Neural cell (in vitro differentiated cells): ENCODE data around the gene ALPI. TPM values are rescaled to one million over a fixed set of nuclear protein-coding genes. Genes with fewer than 3 reads are reported as not detected.

Source experiments
- H2AFZ ChIP-seq: fragments of 200-600, 300-800 bp; sonication (generic), shearing (Covaris generic); 2 replicates; pipeline ENCODE4 v1.6.0; 2014; ENCODE audit warnings: low read depth, mild to moderate bottlenecking, antibody characterized with exemption, low read length, moderate library complexity
- H3F3A ChIP-seq: fragments of 200-600 bp; shearing (Covaris generic); 2 replicates; pipeline ENCODE4 v1.6.1; 2016; ENCODE audit warnings: mild to moderate bottlenecking, moderate library complexity, mixed read lengths, antibody characterized with exemption, low read length; ENCODE audit not compliant: insufficient read depth, poor library complexity, severe bottlenecking
- H3K27ac ChIP-seq: fragments of 200-600, 300-800 bp; sonication (generic), shearing (Covaris generic); 2 replicates; pipeline ENCODE4 v1.5.1; 2014; ENCODE audit warnings: mild to moderate bottlenecking, low read length, moderate library complexity
- H3K27me3 ChIP-seq: fragments of 300-800, 200-600 bp; sonication (generic), shearing (Covaris generic); 2 replicates; pipeline ENCODE4 v1.6.0; 2014; ENCODE audit warnings: mild to moderate bottlenecking, low read depth, low read length, moderate library complexity; ENCODE audit not compliant: insufficient read depth
- H3K36me3 ChIP-seq: fragments of 300-800, 200-600 bp; sonication (generic), shearing (Covaris generic); 2 replicates; pipeline ENCODE4 v1.5.1; 2014; ENCODE audit warnings: mild to moderate bottlenecking, antibody characterized with exemption, low read length, moderate library complexity; ENCODE audit not compliant: insufficient read depth
- H3K4me2 ChIP-seq: fragments of 300-800, 200-600 bp; sonication (generic), shearing (Covaris generic); 2 replicates; pipeline ENCODE4 v1.6.0; 2014; ENCODE audit warnings: mild to moderate bottlenecking, low read length
- H3K4me3 ChIP-seq: fragments of 300-800, 200-600 bp; sonication (generic), shearing (Covaris generic); 2 replicates; pipeline ENCODE4 v1.5.1; 2014; ENCODE audit warnings: mild to moderate bottlenecking, low read length, moderate library complexity
- H3K79me2 ChIP-seq: fragments of 200-600 bp; shearing (Covaris generic); replicated peaks from 2 replicates; pipeline ENCODE4 v1.6.0; 2014; ENCODE audit warnings: mild to moderate bottlenecking, low read length, moderate library complexity; ENCODE audit not compliant: insufficient read depth
- H3K9ac ChIP-seq: fragments of 300-800, 200-600 bp; sonication (generic), shearing (Covaris generic); 2 replicates; pipeline ENCODE4 v1.6.1; 2016; ENCODE audit warnings: mild to moderate bottlenecking, low read length, mixed read lengths
- H3K9me2 ChIP-seq: fragments of 200-600 bp; shearing (Covaris generic); 2 replicates; pipeline ENCODE4 v1.6.1; 2016; ENCODE audit warnings: mild to moderate bottlenecking, low read length, mixed read lengths; ENCODE audit not compliant: insufficient read depth
- H3K9me3 ChIP-seq: fragments of 200-600, 300-800 bp; sonication (generic), shearing (Covaris generic); 2 replicates; pipeline ENCODE4 v1.6.1; 2016; ENCODE audit warnings: mild to moderate bottlenecking, mixed run types, low read length, moderate library complexity, mixed read lengths
- H4K20me1 ChIP-seq: fragments of 200-600 bp; shearing (Covaris generic); 2 replicates; pipeline ENCODE4 v1.6.1; 2016; ENCODE audit warnings: mild to moderate bottlenecking, mixed run types; ENCODE audit not compliant: insufficient read depth
- EP300 ChIP-seq: fragments of 450-650 bp; conservative IDR thresholded peaks from 2 replicates; pipeline ENCODE4 v1.6.1; 2014; ENCODE audit warnings: antibody characterized with exemption, mild to moderate bottlenecking, moderate library complexity; ENCODE audit not compliant: poor library complexity, severe bottlenecking
- EZH2 ChIP-seq: fragments of 200-600, 300-800 bp; shearing (Covaris generic), sonication (generic); IDR thresholded peaks from 2 replicates; pipeline ENCODE4 v1.6.1; 2014; ENCODE audit warnings: antibody characterized with exemption, low read length, borderline replicate concordance, mild to moderate bottlenecking; ENCODE audit not compliant: insufficient read depth, poor library complexity, severe bottlenecking
- MXI1 ChIP-seq: fragments of 450-650 bp; conservative IDR thresholded peaks from 2 replicates; pipeline ENCODE4 v1.6.1; 2014; ENCODE audit warnings: antibody characterized with exemption, mild to moderate bottlenecking; ENCODE audit not compliant: poor library complexity, severe bottlenecking
- POLR2AphosphoS5 ChIP-seq: IDR thresholded peaks from 2 replicates; pipeline ENCODE4 v1.6.1; 2012
- RAD21 ChIP-seq: fragments of 450-650 bp; conservative IDR thresholded peaks from 2 replicates; pipeline ENCODE4 v1.6.1; 2014; ENCODE audit warnings: antibody characterized with exemption, mild to moderate bottlenecking, moderate library complexity
- SMC3 ChIP-seq: fragments of 450-650 bp; conservative IDR thresholded peaks from 2 replicates; pipeline ENCODE4 v1.6.1; 2014; ENCODE audit warnings: antibody characterized with exemption, mild to moderate bottlenecking, moderate library complexity; ENCODE audit not compliant: poor library complexity
- TAF1 ChIP-seq: IDR thresholded peaks from 2 replicates; pipeline ENCODE4 v1.6.1; 2012; ENCODE audit warnings: low read depth
- polyA plus RNA-seq: library from polyadenylated mRNA; depleted of rRNA; stranded (reverse); fragments of >200 nt; gene quantifications from 2 replicates; pipeline ENCODE4 v1.2.3, GENCODE V29; 2014
- TF ChIP-seq, protein P1 (sequence below): IDR thresholded peaks from 2 replicates; pipeline ENCODE4 v1.6.1; 2012; ENCODE audit warnings: borderline replicate concordance
- TF ChIP-seq, protein P2 (sequence below): fragments of 450-650 bp; IDR thresholded peaks from 2 replicates; pipeline ENCODE4 v1.5.1; 2014; ENCODE audit warnings: antibody characterized with exemption, mild to moderate bottlenecking, moderate library complexity; ENCODE audit not compliant: poor library complexity, severe bottlenecking

The ALPI gene
- polyA plus RNA-seq, 1 donor from 2014 or later = not detected

DNA sequence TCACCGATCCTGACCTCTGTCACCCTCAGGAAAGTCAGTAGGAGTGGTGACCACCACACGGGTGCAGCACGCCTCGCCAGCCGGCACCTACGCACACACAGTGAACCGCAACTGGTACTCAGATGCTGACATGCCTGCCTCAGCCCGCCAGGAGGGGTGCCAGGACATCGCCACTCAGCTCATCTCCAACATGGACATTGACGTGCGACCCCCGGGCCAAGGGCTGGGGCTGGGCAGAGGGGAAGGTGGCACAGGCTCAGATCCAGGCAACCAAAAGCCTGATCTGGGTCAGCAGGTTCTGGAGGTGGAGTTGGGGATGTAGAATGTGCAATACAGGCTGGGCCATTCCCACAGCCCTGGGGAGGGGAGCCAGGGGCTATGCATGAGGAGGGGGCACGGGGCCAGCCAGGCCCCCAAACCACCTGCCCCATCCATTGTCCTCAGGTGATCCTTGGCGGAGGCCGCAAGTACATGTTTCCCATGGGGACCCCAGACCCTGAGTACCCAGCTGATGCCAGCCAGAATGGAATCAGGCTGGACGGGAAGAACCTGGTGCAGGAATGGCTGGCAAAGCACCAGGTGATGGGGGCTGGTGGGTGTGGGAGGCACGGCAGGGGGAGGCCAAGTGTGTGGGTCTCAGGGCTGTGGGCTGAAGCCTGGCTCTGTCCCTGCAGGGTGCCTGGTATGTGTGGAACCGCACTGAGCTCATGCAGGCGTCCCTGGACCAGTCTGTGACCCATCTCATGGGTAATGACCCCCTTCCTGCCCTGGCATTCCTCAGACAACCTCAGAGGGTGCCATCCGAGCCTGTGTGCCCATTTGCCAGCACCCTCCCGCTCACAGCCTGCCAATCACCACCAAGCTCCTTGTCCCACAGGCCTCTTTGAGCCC lies 1.4 kb downstream of the ALPI start:
- H3K9me3 ChIP-seq = no peaks in the 10 kb centered on the region
- no peak overlapping the region for H3K4me2 ChIP-seq
- no peaks in the 10 kb centered on the region for H3F3A ChIP-seq
- no peak overlapping the region for H3K27ac ChIP-seq
- H3K9ac ChIP-seq = no peak overlapping the region
- H3K79me2 ChIP-seq = no peaks in the 10 kb centered on the region
- H3K36me3 ChIP-seq = no peaks in the 10 kb centered on the region
- no peaks in the 10 kb centered on the region for H3K9me2 ChIP-seq
- no peak for TF ChIP-seq MXI1
- no peak for TF ChIP-seq EZH2
- TF ChIP-seq RAD21 = no peak
- no peak for TF ChIP-seq POLR2AphosphoS5
- TF ChIP-seq SMC3 = no peak
- no peak for TF ChIP-seq EP300
- no peak for TF ChIP-seq TAF1
- TF ChIP-seq, protein P1, sequence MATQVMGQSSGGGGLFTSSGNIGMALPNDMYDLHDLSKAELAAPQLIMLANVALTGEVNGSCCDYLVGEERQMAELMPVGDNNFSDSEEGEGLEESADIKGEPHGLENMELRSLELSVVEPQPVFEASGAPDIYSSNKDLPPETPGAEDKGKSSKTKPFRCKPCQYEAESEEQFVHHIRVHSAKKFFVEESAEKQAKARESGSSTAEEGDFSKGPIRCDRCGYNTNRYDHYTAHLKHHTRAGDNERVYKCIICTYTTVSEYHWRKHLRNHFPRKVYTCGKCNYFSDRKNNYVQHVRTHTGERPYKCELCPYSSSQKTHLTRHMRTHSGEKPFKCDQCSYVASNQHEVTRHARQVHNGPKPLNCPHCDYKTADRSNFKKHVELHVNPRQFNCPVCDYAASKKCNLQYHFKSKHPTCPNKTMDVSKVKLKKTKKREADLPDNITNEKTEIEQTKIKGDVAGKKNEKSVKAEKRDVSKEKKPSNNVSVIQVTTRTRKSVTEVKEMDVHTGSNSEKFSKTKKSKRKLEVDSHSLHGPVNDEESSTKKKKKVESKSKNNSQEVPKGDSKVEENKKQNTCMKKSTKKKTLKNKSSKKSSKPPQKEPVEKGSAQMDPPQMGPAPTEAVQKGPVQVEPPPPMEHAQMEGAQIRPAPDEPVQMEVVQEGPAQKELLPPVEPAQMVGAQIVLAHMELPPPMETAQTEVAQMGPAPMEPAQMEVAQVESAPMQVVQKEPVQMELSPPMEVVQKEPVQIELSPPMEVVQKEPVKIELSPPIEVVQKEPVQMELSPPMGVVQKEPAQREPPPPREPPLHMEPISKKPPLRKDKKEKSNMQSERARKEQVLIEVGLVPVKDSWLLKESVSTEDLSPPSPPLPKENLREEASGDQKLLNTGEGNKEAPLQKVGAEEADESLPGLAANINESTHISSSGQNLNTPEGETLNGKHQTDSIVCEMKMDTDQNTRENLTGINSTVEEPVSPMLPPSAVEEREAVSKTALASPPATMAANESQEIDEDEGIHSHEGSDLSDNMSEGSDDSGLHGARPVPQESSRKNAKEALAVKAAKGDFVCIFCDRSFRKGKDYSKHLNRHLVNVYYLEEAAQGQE = no peak
- TF ChIP-seq, protein P2, sequence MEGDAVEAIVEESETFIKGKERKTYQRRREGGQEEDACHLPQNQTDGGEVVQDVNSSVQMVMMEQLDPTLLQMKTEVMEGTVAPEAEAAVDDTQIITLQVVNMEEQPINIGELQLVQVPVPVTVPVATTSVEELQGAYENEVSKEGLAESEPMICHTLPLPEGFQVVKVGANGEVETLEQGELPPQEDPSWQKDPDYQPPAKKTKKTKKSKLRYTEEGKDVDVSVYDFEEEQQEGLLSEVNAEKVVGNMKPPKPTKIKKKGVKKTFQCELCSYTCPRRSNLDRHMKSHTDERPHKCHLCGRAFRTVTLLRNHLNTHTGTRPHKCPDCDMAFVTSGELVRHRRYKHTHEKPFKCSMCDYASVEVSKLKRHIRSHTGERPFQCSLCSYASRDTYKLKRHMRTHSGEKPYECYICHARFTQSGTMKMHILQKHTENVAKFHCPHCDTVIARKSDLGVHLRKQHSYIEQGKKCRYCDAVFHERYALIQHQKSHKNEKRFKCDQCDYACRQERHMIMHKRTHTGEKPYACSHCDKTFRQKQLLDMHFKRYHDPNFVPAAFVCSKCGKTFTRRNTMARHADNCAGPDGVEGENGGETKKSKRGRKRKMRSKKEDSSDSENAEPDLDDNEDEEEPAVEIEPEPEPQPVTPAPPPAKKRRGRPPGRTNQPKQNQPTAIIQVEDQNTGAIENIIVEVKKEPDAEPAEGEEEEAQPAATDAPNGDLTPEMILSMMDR = no peak
- H3K4me3 ChIP-seq = no peak overlapping the region
- H4K20me1 ChIP-seq = no peaks in the 10 kb centered on the region
- H3K27me3 ChIP-seq = no peaks in the 10 kb centered on the region
- H2AFZ ChIP-seq = no peak overlapping the region

DNA sequence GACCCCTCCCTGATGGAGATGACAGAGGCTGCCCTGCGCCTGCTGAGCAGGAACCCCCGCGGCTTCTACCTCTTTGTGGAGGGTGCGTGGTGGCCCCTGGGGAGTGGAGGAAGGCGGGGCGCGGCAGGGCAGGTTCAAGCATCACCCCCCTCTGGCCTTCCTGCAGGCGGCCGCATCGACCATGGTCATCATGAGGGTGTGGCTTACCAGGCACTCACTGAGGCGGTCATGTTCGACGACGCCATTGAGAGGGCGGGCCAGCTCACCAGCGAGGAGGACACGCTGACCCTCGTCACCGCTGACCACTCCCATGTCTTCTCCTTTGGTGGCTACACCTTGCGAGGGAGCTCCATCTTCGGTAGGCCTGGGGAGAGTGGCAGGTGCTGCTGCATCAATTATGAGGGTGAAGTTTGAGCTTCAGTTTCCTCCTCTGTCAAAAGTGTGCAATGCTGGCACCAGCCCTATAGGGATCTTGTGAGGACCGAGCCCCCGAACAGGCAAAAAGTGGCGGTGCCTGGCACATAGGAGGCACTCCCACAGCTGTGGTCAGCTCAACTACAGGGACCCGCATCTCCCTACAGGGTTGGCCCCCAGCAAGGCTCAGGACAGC lies 2.2 kb downstream of the ALPI start:
- Histone ChIP-seq H2AFZ (no peak overlapping the region), H3K9me2 (no peaks in the 10 kb centered on the region), H3K79me2 (no peaks in the 10 kb centered on the region), H3K9ac (no peak overlapping the region), H3K36me3 (no peaks in the 10 kb centered on the region), H3F3A (no peaks in the 10 kb centered on the region), H3K4me2 (no peak overlapping the region), H3K27me3 (no peaks in the 10 kb centered on the region), H3K9me3 (no peaks in the 10 kb centered on the region), H3K27ac (no peak overlapping the region), H4K20me1 (no peaks in the 10 kb centered on the region), H3K4me3 (no peak overlapping the region)
- TF ChIP-seq EZH2 (no peak), MXI1 (no peak), EP300 (no peak), TAF1 (no peak), SMC3 (no peak), RAD21 (no peak), POLR2AphosphoS5 (no peak)
- TF ChIP-seq, protein P1 = no peak
- TF ChIP-seq, protein P2 = no peak
